OCI-LY1 (cell line): ENCODE results near the gene PGA5.

Experiments used
- EZH2 ChIP-seq: fragments of 200-600 bp; sonication (generic), shearing (Covaris generic); IDR thresholded peaks from 2 replicates; pipeline ENCODE4 v1.8.0; 2017; ENCODE audit warnings: borderline replicate concordance, mixed run types, mild to moderate bottlenecking, antibody characterized with exemption, low read length, moderate library complexity, mixed read lengths
- TF ChIP-seq, protein P1 (sequence below): fragments of 200-600 bp; sonication (generic), shearing (Covaris generic); IDR thresholded peaks from 2 replicates; pipeline ENCODE4 v1.5.1; 2017; ENCODE audit warnings: mild to moderate bottlenecking, antibody characterized with exemption, low read length, moderate library complexity, mixed read lengths

DNA sequence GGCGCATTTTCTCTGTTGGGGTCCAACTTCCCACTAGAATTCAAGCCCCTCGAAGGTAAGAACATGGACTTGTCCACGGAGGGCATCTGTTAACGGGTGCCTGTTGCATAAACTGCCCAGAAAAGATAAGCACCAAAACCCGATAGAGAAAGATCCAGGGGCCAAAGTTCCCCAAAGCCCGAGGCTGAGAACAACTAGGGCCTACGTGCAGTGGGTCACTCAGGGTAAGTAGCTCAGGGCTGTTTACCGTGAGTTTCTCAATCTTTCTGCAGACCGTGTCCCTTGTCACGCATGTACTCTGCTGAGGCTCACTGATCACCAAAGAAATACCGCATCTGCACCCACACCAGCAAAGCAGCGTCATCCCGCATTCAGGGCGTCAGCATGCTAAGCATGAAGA, 24.4 kb downstream of the PGA5 start:
- TF ChIP-seq, protein P1, sequence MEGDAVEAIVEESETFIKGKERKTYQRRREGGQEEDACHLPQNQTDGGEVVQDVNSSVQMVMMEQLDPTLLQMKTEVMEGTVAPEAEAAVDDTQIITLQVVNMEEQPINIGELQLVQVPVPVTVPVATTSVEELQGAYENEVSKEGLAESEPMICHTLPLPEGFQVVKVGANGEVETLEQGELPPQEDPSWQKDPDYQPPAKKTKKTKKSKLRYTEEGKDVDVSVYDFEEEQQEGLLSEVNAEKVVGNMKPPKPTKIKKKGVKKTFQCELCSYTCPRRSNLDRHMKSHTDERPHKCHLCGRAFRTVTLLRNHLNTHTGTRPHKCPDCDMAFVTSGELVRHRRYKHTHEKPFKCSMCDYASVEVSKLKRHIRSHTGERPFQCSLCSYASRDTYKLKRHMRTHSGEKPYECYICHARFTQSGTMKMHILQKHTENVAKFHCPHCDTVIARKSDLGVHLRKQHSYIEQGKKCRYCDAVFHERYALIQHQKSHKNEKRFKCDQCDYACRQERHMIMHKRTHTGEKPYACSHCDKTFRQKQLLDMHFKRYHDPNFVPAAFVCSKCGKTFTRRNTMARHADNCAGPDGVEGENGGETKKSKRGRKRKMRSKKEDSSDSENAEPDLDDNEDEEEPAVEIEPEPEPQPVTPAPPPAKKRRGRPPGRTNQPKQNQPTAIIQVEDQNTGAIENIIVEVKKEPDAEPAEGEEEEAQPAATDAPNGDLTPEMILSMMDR = no peak
- TF ChIP-seq EZH2 = no peak
